Measurements from ENCODE around the gene MYO5B. TPM values are rescaled to one million over a fixed set of nuclear protein-coding genes. Genes with fewer than 3 reads are reported as not detected.

MYO5B gene
- total RNA-seq, 1 experiment from 2014 or later: 0.66 TPM

DNA sequence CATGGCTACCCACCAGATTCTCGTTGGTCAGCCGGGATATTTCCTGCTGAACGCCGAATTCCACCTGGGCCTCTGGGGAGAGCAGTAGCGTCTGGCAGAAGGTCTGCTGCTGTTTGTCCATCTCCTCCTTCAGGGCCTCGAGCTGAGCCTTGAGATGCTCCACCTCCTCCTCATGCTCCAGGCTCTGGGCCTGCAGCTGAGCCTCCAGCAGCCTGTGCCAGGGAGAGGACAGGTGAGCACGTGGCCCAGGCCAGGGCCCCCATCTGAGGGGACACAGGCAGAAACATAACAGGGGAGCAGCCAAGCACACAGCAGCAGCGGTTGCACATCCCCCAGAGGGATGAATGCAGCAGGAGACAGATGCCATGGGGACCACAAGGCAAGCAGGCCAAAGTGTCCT is 341.5 kb downstream of the MYO5B start:
- in situ Hi-C loops (cut with HindIII; ENCODE audit: low pct_unique_long_range_greater_than_20kb, low sequenced_read_pairs): no loop called here
- DNase-seq (ENCODE audit: low read depth, low spot score): no peak

DNA sequence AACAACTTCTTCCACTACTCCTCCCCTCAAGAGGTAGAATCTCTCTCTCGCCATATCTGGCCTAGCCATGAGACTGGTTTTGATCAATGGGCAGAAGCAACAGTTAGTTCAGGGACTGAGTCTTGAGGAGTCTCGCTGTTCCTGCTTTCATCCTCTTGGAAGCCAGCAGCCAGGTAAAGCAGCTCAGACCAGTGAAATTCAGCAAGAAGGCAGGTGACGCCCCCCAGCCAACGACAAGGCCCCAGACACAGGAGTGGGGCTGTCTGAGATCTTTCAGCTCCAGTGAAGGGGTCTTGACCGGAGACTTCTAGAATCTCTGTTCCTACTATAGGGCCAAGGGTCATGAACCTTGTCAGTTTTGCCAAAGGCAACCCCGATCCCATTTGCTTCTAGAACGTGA is 341.9 kb downstream of the MYO5B start:
- in situ Hi-C loops (cut with HindIII; ENCODE audit: low pct_unique_long_range_greater_than_20kb, low sequenced_read_pairs): no loop called here
- no peak for DNase-seq (ENCODE audit: low read depth, low spot score)

DNA sequence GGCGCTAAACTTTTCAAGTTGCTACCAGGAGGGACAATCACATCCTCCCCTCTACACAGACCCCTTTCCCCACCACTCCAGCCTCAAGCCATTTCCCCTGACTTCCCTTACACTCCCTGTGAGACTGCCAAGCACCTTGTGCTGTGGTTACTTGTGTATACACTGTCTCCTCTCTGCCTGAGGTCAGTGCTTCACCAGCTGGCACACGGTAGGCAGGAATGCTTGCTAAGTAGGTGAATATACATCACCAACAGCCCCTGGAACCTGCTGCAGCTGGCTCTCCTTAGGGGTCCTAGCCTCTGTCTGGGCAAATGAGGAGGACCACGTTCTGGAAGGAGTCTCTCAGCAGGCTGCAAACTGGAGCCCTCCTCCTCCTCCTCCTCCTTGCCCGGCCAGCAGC is 343.3 kb downstream of the MYO5B start:
- in situ Hi-C loops (cut with HindIII; ENCODE audit: low pct_unique_long_range_greater_than_20kb, low sequenced_read_pairs): no loop called here
- no peak for DNase-seq (ENCODE audit: low read depth, low spot score)

DNA sequence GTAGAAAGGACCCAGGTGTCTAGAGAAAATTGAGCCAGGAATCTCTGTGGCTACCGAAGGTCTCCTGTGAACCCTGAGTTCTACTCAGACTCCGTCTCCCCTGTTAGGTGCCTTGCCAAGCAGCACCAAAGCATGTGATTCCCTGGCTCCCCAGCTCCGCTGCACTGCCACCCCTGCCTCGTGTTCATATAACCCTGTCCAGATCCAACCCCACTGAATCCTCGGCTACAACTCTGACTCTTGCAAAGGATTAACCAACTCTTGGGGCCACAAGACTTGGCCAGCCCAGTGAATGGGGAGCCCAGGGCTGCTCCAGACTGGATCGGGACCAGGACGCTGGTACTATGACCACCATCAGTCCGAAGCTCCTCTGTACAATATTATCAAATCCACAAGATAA is 344.3 kb downstream of the MYO5B start:
- in situ Hi-C loops (cut with HindIII; ENCODE audit: low pct_unique_long_range_greater_than_20kb, low sequenced_read_pairs): no loop called here
- DNase-seq (ENCODE audit: low read depth, low spot score): no peak

DNA sequence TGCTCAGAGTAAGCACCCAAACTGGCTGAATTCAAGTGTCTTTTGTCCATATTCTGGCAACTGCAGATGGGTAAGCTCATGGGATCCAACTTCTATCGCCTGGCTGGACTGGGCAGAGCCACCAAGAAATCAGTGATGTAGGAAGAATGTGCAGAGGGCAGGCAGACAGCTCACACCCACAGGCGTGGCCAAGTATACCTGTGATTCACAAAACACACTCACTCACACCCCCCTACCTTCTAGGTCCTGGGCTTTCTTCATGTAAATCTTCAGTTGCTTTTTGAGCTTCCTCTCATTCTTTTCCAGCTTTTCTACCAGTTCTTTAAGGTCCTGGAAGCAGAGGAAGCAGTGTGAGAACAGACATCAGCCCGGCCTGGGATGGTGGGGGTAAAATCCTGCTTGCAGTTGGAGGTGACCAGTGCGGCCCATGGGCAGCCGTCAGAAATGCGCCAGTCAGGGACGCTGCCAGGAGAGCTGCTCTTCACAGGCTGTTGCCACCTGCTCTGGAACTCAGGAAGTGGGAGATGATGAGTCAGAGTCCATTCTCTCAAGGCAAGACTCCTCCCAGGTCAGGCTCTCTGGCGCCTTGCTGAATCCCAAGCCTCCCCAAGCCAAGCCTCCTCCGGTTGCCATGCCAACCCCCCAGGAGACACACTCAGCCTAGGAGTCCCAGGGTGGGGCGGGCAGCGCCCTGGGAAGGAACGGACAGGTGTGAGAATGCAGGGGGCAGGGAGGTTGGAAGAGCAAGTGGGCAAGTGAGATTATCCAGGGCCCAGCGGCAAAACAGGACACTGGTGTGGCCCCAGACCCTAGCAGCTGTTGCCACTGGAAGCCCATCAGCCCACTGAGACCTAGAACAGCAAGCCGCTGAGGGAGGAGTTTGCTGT is 345.4 kb downstream of the MYO5B start:
- in situ Hi-C loops (cut with HindIII; ENCODE audit: low pct_unique_long_range_greater_than_20kb, low sequenced_read_pairs): no loop called here
- peak; percentile 14 for DNase-seq (ENCODE audit: low read depth, low spot score)

DNA sequence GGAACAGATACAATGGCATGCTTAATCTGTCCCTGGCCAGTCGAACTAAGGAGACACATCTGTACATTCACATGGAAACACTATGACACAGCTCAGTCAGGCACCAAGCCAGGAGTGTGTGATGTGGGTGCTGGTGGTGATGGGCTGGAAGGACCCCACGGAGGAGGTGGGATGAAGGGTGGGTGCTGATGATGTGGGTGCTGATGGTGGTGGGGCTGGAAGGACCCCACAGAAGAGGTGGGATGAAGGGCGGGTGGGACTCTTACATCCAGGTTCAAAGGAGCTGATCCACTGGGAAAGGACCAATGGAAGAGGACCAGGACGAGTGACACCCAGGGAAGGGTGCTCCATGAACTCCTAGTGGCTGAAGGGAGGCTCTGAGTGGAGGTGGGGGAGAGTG is 346.8 kb downstream of the MYO5B start:
- in situ Hi-C loops (cut with HindIII; ENCODE audit: low pct_unique_long_range_greater_than_20kb, low sequenced_read_pairs): no loop called here
- DNase-seq (ENCODE audit: low read depth, low spot score): no peak

DNA sequence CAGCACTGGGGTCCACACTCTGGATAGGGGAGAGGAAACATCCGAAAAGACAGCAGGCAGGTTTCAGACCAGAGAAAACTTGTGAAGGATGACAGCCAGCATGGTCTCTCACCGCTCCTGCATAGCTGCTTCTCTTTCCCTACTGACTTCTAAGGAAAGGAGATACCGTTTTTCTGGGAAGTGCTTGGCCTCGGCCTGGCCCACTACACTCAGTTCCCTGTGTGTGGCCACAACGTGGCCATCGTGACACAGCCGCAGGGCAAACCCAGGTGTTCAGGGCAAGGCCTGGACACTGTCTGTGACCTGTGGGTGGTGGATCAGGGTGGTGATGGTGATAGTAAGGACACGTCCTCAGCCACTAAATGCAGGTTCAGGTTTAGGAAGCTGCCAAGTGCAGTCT is 347.4 kb downstream of the MYO5B start:
- DNase-seq (ENCODE audit: low read depth, low spot score): no peak
- in situ Hi-C loops (cut with HindIII; ENCODE audit: low pct_unique_long_range_greater_than_20kb, low sequenced_read_pairs): no loop called here

DNA sequence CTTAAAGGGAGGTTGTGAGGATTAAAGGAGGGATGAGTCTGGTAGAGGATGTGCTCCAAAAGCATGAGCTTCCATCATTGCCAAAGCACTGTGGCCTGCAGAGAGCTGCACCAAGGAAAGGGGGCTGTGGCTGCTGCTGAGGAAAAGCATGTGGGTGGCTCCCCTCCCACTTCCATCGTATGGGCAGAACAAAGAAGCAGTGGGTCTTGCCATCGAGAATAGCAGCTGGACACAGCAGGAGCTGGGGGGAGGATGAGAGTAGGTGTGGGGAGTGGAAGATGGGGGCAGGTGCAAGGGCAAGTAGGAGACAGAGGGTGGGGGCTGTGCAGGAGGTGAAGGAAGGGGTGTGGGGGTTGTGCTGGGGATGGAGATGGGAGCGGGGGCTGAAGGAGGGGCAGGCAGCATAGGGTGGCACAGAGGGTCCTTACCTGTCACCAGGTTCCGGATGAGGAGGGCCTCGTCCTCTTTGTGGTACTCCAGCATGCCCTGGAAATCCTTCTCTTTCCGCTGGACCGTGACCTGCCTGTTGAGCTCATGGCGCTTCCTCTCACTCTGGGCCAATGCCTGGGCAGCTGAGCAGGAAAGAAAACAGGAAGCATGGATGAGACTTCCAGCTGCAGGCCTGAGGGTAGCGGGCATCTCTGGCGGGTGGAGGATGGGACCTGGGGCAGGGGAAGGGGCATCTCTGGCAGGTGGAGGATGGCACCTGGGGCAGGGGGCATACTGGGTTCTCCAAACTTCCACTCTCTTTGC is 348.1 kb downstream of the MYO5B start:
- no peak for DNase-seq (ENCODE audit: low read depth, low spot score)
- in situ Hi-C loops (cut with HindIII; ENCODE audit: low pct_unique_long_range_greater_than_20kb, low sequenced_read_pairs): no loop called here

DNA sequence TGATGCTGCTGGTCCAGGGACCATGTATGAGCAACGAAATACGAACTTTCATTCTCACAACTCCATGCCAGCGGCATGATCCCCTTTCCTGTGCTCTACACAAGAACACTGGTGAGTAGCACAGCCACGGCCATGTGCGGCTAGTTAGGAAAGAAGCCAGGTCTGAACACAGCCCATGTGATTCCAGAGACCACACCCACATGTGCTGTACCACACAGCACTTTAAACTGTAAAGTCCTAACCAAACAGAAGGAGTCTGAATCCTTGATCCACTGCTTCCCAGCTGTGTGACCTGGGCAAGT is 348.6 kb downstream of the MYO5B start:
- in situ Hi-C loops (cut with HindIII; ENCODE audit: low pct_unique_long_range_greater_than_20kb, low sequenced_read_pairs): no loop called here
- no peak for DNase-seq (ENCODE audit: low read depth, low spot score)

DNA sequence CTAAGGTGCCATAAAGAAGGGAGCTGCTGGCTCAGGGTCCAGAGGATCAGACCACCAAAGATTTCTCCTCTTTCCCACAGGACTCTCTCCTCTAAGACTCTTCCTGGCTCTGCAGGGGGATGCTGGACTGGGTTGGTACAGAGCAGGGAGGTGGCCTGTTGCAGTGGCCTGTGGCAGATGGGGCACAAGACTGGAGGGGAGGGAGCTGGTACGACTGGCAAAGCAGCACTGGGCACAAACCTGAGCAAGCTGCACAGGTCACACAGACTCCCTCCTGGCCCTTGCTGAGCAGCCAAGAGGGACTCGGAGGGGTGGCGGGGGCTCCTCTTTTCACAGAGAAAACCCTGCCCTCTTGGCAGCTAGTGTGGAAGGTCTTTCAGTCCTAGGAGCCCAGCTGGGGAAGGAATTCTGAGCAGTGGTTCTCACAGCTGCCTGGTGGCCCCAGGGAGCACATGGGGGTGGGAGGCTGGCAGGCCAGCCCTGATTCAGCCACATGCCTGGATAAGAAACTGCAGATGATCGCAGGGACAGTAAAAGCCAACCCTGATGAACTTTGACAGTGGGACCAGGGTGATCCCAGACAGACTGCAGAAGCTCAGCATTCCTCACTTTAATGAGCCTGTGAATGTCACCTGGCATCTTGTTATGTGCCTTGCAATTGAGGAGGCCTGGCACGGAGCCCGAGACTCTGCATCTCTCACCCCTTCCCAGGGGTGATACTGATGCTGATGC is 349.2 kb downstream of the MYO5B start:
- in situ Hi-C loops (cut with HindIII; ENCODE audit: low pct_unique_long_range_greater_than_20kb, low sequenced_read_pairs): no loop called here
- DNase-seq (ENCODE audit: low read depth, low spot score): no peak

DNA sequence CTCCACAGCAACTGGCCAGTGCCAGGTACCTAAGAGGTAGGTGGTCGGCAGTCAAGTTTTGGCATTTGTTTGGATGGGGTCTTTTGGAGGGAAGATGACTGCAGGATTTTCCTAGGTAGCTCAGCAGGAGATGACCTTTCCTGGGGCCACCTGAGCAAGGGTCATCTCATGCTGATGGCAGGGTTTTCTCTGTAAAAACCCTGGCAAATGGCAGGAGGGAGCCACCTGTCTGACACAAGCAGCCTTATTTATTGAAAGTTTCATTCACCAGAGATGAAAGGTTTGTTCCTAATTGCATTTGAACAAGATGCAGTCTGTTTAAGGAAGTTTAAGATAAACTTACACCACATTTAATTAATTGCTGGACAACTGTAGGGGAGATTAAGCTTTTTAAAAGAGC is 350.0 kb downstream of the MYO5B start:
- DNase-seq (ENCODE audit: low read depth, low spot score): no peak
- in situ Hi-C loops (cut with HindIII; ENCODE audit: low pct_unique_long_range_greater_than_20kb, low sequenced_read_pairs): no loop called here

DNA sequence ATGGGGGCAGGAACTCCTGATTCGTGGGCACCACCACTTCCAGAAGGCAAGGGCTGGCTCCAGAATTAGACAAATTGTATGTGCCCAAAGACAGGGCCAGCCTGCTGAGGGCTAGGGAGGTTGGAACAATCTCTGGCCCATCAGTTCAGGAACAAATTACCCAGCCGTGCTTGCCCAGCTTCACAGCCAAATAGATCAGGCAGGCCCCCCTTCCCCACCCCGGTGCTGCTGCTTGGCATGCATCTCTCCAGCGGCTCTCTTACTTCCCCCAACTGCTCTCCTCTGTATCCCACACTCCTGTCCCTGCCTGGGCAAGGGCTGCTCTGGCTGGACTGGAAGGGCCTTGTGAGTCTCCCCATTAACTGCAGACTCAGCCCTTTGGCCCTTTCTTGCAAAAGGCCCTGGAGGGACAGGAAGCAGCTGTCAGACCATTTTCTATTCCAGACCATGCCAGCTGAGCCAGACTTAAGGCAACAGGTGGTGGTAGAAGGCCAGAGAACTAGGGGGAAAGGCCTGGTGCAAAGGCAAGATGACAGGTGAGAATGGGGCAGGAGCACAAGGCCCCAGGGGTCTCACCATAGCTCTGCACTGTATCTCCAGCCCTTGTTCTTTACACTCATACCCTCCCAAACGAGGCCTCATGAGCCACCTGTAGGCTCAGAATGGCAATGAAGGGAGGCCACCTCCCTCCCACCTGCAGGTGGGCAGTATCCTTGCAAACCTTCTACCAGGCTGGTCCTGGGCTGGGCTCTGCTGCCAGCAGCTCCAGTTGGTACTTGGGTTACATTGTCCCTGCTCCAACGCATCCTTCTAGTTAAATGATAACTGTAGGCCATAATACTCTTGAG is 350.9 kb downstream of the MYO5B start:
- no peak for DNase-seq (ENCODE audit: low read depth, low spot score)
- in situ Hi-C loops (cut with HindIII; ENCODE audit: low pct_unique_long_range_greater_than_20kb, low sequenced_read_pairs): no loop called here

DNA sequence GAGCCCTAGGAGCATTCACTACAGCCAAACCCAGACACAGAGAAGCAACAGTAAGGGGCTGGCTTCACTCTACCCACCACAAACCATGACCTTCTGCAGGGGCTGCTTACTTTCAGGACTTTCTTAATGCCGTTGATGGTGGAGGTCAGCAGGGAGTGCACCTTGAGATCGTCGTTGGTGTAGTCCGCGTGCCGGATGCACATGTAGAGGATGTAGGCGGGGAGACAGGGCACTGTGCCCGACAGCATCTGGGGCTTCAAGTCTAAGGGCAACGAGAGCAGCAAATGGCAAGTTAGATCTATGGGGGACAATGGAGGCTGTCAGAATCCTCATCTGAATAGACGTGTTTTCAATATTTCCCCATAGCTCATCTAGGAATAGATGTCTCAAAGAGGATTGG is 351.8 kb downstream of the MYO5B start:
- in situ Hi-C loops (cut with HindIII; ENCODE audit: low pct_unique_long_range_greater_than_20kb, low sequenced_read_pairs): no loop called here
- no peak for DNase-seq (ENCODE audit: low read depth, low spot score)

DNA sequence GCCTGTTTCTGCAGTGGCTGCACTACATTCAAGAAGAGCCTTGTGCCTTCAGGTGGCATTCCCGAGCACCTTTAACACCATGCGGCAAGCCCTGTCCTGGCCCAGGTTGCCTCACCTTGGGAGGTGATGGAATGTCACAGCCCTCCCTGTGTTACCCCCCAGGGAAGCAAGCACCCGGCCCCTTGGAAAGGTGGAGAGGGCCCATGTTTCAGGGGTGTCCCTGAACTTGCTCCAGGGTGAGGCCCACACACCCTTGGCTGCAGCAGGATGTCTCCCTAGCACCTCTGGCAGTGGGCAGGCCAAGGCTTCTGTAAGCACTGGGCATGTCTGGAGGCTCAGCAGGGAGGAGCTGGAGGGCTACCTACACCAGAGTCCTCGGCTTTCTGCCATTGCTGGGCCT is 352.3 kb downstream of the MYO5B start:
- in situ Hi-C loops (cut with HindIII; ENCODE audit: low pct_unique_long_range_greater_than_20kb, low sequenced_read_pairs): no loop called here
- DNase-seq (ENCODE audit: low read depth, low spot score): no peak

DNA sequence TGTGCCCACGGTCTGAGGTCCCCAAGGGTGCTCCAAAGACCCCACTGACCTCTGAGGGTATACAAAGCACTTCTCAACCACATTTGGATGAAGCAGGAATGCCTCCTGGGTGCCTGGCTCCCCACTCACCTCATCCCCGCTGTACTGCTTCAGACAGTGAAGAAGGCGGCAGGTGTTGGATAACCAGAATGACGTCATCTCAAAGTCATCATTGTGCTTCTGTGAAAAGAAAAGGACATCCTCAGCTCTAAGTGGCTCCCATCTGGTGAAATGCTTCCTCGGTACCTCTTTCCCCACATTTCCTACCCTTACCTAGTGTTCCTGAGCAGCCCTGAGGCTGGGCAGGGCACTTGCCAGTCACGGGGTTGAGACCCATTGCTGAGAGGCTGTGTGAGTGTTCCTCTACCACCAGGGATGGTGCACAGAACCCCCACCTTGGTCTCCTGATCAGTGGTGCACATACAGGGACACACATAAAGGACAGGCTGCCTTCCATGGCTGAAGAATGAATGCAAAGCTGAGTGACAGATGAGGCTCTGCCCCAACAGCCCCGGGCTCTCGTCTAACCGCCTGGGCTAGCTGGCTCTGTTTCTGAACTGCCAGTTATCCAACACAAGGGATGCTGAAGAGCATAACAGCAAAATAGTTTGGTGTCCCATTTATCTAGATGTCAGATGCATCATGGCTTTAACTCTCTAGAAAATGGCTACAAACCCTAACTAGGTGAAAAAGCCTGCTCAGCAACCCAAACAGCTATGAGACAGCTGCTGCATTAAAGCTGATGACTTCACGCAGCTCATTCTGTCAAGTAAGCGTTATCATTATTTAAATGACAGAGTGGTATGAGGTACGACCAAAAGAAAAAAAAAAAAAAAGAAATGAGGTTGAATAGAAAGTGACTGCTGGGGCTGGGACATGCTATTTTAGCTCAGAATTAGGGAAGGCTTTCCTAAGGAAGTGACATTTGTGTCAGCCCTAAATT is 353.4 kb downstream of the MYO5B start:
- in situ Hi-C loops (cut with HindIII; ENCODE audit: low pct_unique_long_range_greater_than_20kb, low sequenced_read_pairs): no loop called here
- no peak for DNase-seq (ENCODE audit: low read depth, low spot score)

DNA sequence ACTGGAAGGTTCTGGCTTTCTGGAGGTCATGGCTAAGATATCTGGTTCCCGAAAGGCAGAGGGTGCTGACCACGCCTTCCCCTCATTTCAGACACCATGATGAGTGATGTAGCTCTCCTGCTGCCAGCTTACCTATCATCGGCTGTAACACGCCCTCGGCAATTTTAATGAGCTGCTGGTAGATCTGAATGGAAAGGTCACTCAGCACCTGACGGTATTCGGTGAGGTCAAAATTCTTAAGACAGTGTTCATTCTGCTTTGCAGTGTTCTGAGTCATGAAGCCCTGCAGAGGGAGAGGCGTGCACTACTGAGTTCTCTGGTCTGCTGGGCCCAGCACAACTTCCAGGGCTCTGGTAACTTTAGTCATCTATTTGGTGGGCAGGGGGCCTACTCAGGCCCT is 355.9 kb downstream of the MYO5B start:
- in situ Hi-C loops (cut with HindIII; ENCODE audit: low pct_unique_long_range_greater_than_20kb, low sequenced_read_pairs): no loop called here
- DNase-seq (ENCODE audit: low read depth, low spot score): no peak

DNA sequence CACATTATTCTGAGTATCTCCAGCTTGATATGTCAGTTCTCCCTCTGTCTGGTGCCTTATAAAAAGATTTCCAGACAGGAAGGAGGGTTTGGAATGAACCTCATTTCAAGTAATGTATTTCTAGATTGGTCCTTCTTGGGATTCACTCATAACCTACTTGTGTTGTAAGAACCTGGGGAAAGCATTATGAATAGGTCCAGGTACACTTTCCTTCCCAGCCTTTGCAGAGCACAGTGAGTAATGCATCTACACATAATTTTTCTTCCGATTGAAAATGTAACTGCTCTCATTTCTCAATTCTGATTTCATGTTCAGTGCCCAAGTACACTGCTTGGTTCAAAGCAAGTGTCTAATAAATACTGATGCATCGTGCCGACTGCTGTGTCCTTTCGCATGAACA is 356.6 kb downstream of the MYO5B start:
- in situ Hi-C loops (cut with HindIII; ENCODE audit: low pct_unique_long_range_greater_than_20kb, low sequenced_read_pairs): no loop called here
- no peak for DNase-seq (ENCODE audit: low read depth, low spot score)

Measured in SK-MEL-5 (cell line).